ENCODE measurements around the gene VAMP5. TPM values are rescaled to one million over a fixed set of nuclear protein-coding genes. Genes with fewer than 3 reads are reported as not detected.

VAMP5 gene
- total and polyA plus RNA-seq, 9 of the 15 experiments (the other 6 are each of a cell fraction or from before 2014, with no cell fraction given) = 0.54 to 1.9 (median 1.5) TPM; not detected in 2

DNA sequence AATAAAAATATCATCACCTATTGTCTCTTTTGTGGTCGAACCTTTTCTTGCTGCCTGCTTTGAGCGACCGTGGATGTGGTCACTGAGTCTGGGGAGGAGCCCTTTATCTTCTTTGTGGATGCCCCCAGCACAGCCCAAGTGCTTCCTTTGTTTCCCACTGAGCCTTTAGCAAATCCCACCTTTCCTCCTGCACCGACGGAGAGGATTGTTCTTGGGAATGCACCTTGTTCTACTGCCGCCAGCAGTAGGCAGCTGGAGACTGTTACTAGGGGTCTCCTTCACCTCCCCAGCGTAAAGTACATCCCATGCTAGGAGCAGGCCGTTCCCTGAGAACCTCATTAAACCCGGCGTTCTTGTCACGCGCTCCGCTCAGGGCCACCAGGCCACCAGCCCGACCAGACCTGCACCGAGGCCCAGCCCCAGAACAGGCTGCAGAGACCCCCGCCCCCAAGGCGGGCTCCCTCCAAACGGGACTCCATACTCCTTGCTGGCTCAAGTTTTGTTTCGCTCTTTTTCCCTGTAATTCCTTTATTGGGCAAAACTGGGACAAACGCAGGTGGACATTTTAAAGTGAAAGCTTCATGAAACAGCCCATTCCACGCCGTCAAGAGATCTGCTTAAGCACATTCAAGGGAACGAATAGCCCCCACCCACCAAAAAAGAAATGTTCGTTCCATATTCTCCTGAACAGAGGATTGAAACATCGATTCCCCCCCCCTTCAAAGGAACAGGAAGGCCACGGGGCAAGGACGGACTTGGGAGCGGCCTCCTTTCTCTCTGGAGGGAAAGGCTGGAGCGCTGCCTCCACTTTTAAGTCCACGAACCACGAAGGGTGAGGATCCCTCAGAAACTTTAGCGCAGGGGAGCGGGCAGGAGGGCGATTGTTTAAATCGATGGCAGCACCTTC lies 46.4 kb upstream of the VAMP5 start (continued):
- TF ChIP-seq KDM1A (IDR thresholded peaks at IDR 0.05) (no peak), RNF2 (IDR thresholded peaks at IDR 0.05) (0 out of 2 replicates have a peak, but pooled peaks have one; percentile 37), GATAD2A (IDR thresholded peaks at IDR 0.05) (peak; percentile 82), FOXK2 (conservative IDR thresholded peaks at IDR 0.05 in 1 of 2, IDR thresholded peaks at IDR 0.05 in 1 of 2; ENCODE audit: low read depth in 2 of 2) (no peak), TCF3 (CRISPR knock-in tag; IDR thresholded peaks at IDR 0.05) (no peak), ZC3H11A (IDR thresholded peaks at IDR 0.05; ENCODE audit: low read depth, low read length) (no peak), THRAP3 (IDR thresholded peaks at IDR 0.05; ENCODE audit: borderline replicate concordance) (no peak), TSC22D4 (tag; IDR thresholded peaks at IDR 0.05) (no peak), NFE2 (IDR thresholded peaks at IDR 0.05; ENCODE audit: low read depth) (no peak), NCOA6 (IDR thresholded peaks at IDR 0.05) (no peak), MXI1 (IDR thresholded peaks at IDR 0.05; ENCODE audit: low read depth, low read length) (no peak), E2F3 (CRISPR knock-in tag; IDR thresholded peaks at IDR 0.05) (no peak), XRCC4 (IDR thresholded peaks at IDR 0.05; ENCODE audit: extremely low read depth, insufficient read depth, insufficient read length) (no peak), IRF2 (CRISPR knock-in tag; IDR thresholded peaks at IDR 0.05) (no peak), NEUROD1 (IDR thresholded peaks at IDR 0.05; ENCODE audit: borderline replicate concordance, low read depth, low read length, partially characterized antibody) (peak; percentile 13)
- TF ChIP-seq, protein P1, sequence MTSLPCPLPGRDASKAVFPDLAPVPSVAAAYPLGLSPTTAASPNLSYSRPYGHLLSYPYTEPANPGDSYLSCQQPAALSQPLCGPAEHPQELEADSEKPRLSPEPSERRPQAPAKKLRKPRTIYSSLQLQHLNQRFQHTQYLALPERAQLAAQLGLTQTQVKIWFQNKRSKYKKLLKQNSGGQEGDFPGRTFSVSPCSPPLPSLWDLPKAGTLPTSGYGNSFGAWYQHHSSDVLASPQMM (CRISPR knock-in tag; IDR thresholded peaks at IDR 0.05) = no peak
- TF ChIP-seq, protein P2, sequence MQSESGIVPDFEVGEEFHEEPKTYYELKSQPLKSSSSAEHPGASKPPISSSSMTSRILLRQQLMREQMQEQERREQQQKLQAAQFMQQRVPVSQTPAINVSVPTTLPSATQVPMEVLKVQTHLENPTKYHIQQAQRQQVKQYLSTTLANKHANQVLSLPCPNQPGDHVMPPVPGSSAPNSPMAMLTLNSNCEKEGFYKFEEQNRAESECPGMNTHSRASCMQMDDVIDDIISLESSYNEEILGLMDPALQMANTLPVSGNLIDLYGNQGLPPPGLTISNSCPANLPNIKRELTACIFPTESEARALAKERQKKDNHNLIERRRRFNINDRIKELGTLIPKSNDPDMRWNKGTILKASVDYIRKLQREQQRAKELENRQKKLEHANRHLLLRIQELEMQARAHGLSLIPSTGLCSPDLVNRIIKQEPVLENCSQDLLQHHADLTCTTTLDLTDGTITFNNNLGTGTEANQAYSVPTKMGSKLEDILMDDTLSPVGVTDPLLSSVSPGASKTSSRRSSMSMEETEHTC (IDR thresholded peaks at IDR 0.05) = peak; percentile 50; the same call in 1 of the 2 replicates
- TF ChIP-seq, protein P3, sequence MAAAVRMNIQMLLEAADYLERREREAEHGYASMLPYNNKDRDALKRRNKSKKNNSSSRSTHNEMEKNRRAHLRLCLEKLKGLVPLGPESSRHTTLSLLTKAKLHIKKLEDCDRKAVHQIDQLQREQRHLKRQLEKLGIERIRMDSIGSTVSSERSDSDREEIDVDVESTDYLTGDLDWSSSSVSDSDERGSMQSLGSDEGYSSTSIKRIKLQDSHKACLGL (CRISPR knock-in tag; IDR thresholded peaks at IDR 0.05; ENCODE audit: borderline replicate concordance, poor library complexity, severe bottlenecking) = no peak
- TF ChIP-seq, protein P4, sequence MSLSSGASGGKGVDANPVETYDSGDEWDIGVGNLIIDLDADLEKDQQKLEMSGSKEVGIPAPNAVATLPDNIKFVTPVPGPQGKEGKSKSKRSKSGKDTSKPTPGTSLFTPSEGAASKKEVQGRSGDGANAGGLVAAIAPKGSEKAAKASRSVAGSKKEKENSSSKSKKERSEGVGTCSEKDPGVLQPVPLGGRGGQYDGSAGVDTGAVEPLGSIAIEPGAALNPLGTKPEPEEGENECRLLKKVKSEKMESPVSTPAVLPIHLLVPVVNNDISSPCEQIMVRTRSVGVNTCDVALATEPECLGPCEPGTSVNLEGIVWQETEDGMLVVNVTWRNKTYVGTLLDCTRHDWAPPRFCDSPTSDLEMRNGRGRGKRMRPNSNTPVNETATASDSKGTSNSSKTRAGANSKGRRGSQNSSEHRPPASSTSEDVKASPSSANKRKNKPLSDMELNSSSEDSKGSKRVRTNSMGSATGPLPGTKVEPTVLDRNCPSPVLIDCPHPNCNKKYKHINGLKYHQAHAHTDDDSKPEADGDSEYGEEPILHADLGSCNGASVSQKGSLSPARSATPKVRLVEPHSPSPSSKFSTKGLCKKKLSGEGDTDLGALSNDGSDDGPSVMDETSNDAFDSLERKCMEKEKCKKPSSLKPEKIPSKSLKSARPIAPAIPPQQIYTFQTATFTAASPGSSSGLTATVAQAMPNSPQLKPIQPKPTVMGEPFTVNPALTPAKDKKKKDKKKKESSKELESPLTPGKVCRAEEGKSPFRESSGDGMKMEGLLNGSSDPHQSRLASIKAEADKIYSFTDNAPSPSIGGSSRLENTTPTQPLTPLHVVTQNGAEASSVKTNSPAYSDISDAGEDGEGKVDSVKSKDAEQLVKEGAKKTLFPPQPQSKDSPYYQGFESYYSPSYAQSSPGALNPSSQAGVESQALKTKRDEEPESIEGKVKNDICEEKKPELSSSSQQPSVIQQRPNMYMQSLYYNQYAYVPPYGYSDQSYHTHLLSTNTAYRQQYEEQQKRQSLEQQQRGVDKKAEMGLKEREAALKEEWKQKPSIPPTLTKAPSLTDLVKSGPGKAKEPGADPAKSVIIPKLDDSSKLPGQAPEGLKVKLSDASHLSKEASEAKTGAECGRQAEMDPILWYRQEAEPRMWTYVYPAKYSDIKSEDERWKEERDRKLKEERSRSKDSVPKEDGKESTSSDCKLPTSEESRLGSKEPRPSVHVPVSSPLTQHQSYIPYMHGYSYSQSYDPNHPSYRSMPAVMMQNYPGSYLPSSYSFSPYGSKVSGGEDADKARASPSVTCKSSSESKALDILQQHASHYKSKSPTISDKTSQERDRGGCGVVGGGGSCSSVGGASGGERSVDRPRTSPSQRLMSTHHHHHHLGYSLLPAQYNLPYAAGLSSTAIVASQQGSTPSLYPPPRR (CRISPR knock-in tag; IDR thresholded peaks at IDR 0.05; ENCODE audit: borderline replicate concordance) = no peak; the same call in 1 of the 2 replicates
- TF ChIP-seq, protein P5, sequence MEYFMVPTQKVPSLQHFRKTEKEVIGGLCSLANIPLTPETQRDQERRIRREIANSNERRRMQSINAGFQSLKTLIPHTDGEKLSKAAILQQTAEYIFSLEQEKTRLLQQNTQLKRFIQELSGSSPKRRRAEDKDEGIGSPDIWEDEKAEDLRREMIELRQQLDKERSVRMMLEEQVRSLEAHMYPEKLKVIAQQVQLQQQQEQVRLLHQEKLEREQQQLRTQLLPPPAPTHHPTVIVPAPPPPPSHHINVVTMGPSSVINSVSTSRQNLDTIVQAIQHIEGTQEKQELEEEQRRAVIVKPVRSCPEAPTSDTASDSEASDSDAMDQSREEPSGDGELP (CRISPR knock-in tag; IDR thresholded peaks at IDR 0.05; ENCODE audit: borderline replicate concordance) = no peak

Measured in K562 (cell line).